ENCODE measurements around the gene COPS9. TPM values are rescaled to one million over a fixed set of nuclear protein-coding genes. Genes with fewer than 3 reads are reported as not detected.
A peak's percentile ranks its signal among the peaks of the same experiment; 100 is the strongest.

COPS9 gene
- total and polyA plus RNA-seq, 8 donors: 62.4 to 146 (median 90.9) TPM

DNA sequence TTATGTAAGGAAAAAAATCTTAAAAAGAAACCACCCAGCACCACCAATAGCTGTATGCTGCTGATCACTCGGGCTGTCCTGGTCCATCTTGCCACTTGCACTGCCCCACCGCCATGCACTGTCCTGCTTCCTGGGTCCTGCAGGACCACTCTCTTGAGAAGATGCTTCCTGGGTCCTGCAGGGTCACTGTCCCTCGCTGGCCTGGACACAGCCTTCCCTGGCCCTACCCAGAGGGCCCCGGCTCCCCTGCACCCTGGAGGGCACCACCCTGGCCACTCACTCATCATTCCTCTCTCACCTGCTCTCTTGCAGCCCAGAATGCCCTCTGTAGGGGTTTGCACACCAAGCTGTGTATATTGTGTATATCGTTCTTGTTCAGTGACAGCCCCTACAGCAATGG lies 6.8 kb upstream of the COPS9 start:
- intact Hi-C loops (cut with DNase I): loop anchor here in 1 of 2 donors (5.0 kb wide), 1 partner anchor 81 kb away; no protein-coding TSS in a partner anchor
- TF ChIP-seq, protein P1, sequence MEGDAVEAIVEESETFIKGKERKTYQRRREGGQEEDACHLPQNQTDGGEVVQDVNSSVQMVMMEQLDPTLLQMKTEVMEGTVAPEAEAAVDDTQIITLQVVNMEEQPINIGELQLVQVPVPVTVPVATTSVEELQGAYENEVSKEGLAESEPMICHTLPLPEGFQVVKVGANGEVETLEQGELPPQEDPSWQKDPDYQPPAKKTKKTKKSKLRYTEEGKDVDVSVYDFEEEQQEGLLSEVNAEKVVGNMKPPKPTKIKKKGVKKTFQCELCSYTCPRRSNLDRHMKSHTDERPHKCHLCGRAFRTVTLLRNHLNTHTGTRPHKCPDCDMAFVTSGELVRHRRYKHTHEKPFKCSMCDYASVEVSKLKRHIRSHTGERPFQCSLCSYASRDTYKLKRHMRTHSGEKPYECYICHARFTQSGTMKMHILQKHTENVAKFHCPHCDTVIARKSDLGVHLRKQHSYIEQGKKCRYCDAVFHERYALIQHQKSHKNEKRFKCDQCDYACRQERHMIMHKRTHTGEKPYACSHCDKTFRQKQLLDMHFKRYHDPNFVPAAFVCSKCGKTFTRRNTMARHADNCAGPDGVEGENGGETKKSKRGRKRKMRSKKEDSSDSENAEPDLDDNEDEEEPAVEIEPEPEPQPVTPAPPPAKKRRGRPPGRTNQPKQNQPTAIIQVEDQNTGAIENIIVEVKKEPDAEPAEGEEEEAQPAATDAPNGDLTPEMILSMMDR (IDR thresholded peaks at IDR 0.05): no peak
- DNase-seq (peak in 1 of 4 donors; percentile 50), ATAC-seq (no peak)
- H3K36me3 ChIP-seq: no peaks in the 10 kb centered on the region
- H3K27ac ChIP-seq: no peak overlapping the region
- H3K4me3 ChIP-seq: no peak overlapping the region
- H3K27me3 ChIP-seq: peaks cover 0 to 56% of the 10 kb centered on the region in 2 donors
- H3K9me3 ChIP-seq: no peaks in the 10 kb centered on the region
- H3K4me1 ChIP-seq: no peaks in the 10 kb centered on the region

DNA sequence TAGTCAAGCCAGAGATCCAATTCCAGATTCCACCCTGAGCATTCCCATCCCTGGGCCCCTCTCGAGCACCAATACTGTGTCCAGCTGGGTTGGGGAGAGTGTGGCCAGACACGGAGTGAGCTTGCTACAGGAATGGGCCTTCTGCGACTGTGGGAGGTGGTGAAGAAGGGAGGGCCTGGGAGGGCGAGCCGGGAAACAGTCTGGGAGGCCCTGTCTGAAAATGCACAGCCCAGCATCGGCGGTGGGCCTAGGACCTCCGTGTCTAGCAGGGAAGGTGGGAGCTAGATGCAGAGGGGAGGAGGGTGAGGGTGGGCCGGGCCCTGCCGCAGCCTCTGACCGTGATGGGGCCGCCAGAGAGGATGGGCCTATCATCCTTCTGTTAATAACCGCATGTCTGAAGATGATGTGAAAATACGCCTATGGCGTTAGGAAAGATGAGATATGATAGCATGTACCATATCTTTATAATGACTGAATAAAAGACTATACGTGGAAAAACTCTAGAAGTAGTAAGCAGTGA lies 6.2 kb upstream of the COPS9 start:
- intact Hi-C loops (cut with DNase I): loop anchor here in 1 of 2 donors (5.0 kb wide), 1 partner anchor 80 kb away; no protein-coding TSS in a partner anchor
- peaks cover 0 to 58% of the 10 kb centered on the region in 2 donors for H3K27me3 ChIP-seq
- DNase-seq: peak in 1 of 4 donors; percentile 64
- H3K36me3 ChIP-seq: no peaks in the 10 kb centered on the region
- no peak overlapping the region for H3K4me3 ChIP-seq
- ATAC-seq: no peak
- TF ChIP-seq, protein P1 (IDR thresholded peaks at IDR 0.05): no peak
- no peaks in the 10 kb centered on the region for H3K9me3 ChIP-seq
- H3K27ac ChIP-seq: no peak overlapping the region
- H3K4me1 ChIP-seq: no peaks in the 10 kb centered on the region

DNA sequence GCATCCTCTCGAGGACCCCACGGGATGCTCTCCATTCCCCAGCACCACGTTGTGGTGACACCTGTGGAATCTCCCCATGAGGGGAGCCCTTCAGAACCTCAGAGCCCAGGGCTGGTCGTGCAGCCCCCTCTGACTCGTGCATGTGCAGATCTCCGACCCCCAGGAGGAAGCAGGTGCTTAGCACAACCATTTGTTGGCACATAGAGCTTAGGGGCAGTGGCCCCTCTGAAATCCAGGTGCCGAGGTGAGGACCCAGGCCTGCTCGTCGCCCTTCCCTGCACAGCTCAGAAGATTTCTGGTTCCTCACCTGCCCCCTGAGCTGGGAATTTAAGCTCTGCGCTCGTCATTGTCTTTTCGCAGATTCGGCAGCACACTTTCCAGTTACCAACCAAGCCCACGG lies 5.6 kb upstream of the COPS9 start:
- peak in 1 of 4 donors; percentile 40 for DNase-seq
- Histone ChIP-seq H3K4me3 (no peak overlapping the region), H3K27ac (no peak overlapping the region), H3K9me3 (no peaks in the 10 kb centered on the region), H3K4me1 (peaks cover 0 to 4% of the 10 kb centered on the region in 2 donors), H3K27me3 (peaks cover 0 to 64% of the 10 kb centered on the region in 2 donors), H3K36me3 (no peaks in the 10 kb centered on the region)
- intact Hi-C loops (cut with DNase I): loop anchor here in 1 of 2 donors (5.0 kb wide), 1 partner anchor 79 kb away; no protein-coding TSS in a partner anchor
- TF ChIP-seq, protein P1 (IDR thresholded peaks at IDR 0.05): no peak
- no peak for ATAC-seq

DNA sequence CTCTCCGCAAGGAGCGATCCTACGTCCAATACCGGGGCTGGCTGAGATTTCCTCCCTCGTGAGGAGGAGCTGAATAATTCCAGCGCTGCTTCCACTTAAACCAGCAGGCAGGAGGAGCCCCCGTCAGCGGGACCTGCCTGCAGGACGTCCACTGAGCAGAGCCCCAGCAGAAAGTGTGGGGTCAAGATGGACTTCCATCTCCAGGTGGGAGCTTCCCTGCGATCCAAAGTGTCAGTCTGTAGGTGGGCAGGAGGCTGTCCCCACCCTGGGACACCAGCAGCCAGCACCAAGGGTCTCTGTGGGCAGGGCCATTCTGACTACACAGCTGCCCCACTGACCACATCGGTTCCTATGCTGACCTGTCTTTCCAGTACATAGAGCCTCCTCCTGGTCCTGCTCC lies 4.8 kb upstream of the COPS9 start:
- H3K4me3 ChIP-seq: no peak overlapping the region
- TF ChIP-seq, protein P1 (IDR thresholded peaks at IDR 0.05): no peak
- H3K9me3 ChIP-seq: no peaks in the 10 kb centered on the region
- no peak for ATAC-seq
- H3K4me1 ChIP-seq: peaks cover 0 to 7% of the 10 kb centered on the region in 2 donors
- DNase-seq: peak in 2 of 4 donors; percentile 11 to 49
- no peaks in the 10 kb centered on the region for H3K36me3 ChIP-seq
- H3K27ac ChIP-seq: no peak overlapping the region
- peaks cover 0 to 60% of the 10 kb centered on the region in 2 donors for H3K27me3 ChIP-seq
- intact Hi-C loops (cut with DNase I): loop anchor here in 1 of 2 donors (5.0 kb wide), 1 partner anchor 79 kb away; no protein-coding TSS in a partner anchor

DNA sequence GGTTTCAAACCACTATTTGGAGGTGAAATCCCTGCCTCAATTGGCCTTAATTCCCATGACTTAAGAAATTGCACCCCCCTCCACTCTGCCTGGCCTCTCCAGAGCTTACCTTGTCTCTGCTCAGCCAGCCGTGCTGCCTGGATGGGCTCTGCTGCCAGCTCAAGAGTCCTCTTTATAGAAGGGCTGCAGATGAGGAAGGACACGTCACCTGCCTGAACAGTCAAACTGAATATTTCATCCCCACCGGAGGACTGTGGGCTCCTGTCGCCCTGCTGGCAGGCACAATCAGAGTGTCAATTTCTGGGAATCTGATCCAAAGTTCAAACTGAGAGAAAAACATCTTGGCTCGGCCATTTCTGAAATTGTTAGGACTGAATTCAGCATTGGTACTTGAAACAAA lies 4.4 kb upstream of the COPS9 start, which contains the start of gene OTOS:
Gene OTOS (minus strand): TSS at position 148 of the 400 bp plus-strand sequence. CDS start 332 bp downstream, outside the sequence.
- TF ChIP-seq, protein P1 (IDR thresholded peaks at IDR 0.05): no peak
- no peaks in the 10 kb centered on the region for H3K9me3 ChIP-seq
- H3K27ac ChIP-seq: no peak within 1 kb of the TSS
- DNase-seq: peak in 2 of 4 donors; percentile 20
- intact Hi-C loops (cut with DNase I): loop anchor here in 1 of 2 donors (5.0 kb wide), 1 partner anchor 78 kb away; no protein-coding TSS in a partner anchor
- no peak within 1 kb of the TSS for H3K4me3 ChIP-seq
- H3K4me1 ChIP-seq: peaks cover 0 to 9% of the 10 kb centered on the region in 2 donors
- no peak for ATAC-seq
- peaks cover 0 to 57% of the 10 kb centered on the region in 2 donors for H3K27me3 ChIP-seq
- no peaks in the 10 kb centered on the region for H3K36me3 ChIP-seq

All from left lung (tissue), 10 donors.